HUES48 (cell line): Measurements from ENCODE around the gene SLC6A17.

ENCODE experiments used
- H3K27ac ChIP-seq: one replicate; pipeline ENCODE4 v1.7.0; 2013; ENCODE audit warnings: low read depth, low read length, inconsistent platforms
- H3K27me3 ChIP-seq: 2 replicates; pipeline ENCODE4 v1.6.1; 2013; ENCODE audit warnings: mild to moderate bottlenecking, low read length; ENCODE audit not compliant: control insufficient read depth, insufficient read depth
- H3K36me3 ChIP-seq: 2 replicates; pipeline ENCODE4 v1.6.1; 2013; ENCODE audit warnings: low read length; ENCODE audit not compliant: control insufficient read depth, insufficient read depth
- H3K4me1 ChIP-seq: 2 replicates; pipeline ENCODE4 v1.6.1; 2013; ENCODE audit warnings: mild to moderate bottlenecking, low read length; ENCODE audit not compliant: control insufficient read depth, insufficient read depth
- H3K4me3 ChIP-seq: 2 replicates; pipeline ENCODE4 v1.5.1; 2013; ENCODE audit warnings: mild to moderate bottlenecking, low read depth, low read length
- H3K9ac ChIP-seq: 2 replicates; pipeline ENCODE4 v1.6.1; 2013; ENCODE audit warnings: mild to moderate bottlenecking, low read depth, low read length, moderate library complexity
- H3K9me3 ChIP-seq: 2 replicates; pipeline ENCODE4 v1.6.1; 2013; ENCODE audit warnings: low read length; ENCODE audit not compliant: control insufficient read depth, insufficient read depth

SLC6A17 gene

DNA sequence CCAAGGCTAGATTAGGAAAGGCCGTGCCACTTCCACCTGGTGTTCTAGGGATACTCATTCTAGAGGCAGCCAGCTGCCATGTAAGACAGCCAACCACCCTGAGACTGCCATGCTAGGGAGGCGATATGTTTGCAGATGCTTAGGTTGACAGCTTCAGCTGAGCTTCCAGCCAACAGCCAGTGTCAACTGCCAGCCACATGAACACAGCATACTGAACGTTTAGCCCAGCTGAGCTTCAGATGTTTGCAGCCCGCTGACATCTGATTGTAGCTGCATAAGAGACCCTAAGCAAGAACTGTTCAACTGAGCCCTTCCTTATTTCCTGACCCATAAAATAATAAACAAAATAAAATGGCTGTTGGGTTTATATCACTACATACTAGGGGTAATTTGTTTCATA lies 54.9 kb downstream of the SLC6A17 start:
- Histone ChIP-seq H3K4me1 (peaks cover 9% of the 10 kb centered on the region; the same call in 1 of the 2 replicates), H3K27ac (no peak overlapping the region), H3K9me3 (no peaks in the 10 kb centered on the region), H3K9ac (no peak overlapping the region), H3K27me3 (peaks cover 4% of the 10 kb centered on the region; the same call in 1 of the 2 replicates), H3K4me3 (no peak overlapping the region), H3K36me3 (no peaks in the 10 kb centered on the region)

GRCh38 chr1:110205591-110206155 lies 55.4 kb downstream of the SLC6A17 start:
- Histone ChIP-seq H3K4me3 (no peak overlapping the region), H3K4me1 (peaks cover 9% of the 10 kb centered on the region; the same call in 1 of the 2 replicates), H3K9ac (no peak overlapping the region), H3K27me3 (peaks cover 4% of the 10 kb centered on the region; the same call in 1 of the 2 replicates), H3K27ac (no peak overlapping the region), H3K9me3 (no peaks in the 10 kb centered on the region), H3K36me3 (no peaks in the 10 kb centered on the region)

DNA sequence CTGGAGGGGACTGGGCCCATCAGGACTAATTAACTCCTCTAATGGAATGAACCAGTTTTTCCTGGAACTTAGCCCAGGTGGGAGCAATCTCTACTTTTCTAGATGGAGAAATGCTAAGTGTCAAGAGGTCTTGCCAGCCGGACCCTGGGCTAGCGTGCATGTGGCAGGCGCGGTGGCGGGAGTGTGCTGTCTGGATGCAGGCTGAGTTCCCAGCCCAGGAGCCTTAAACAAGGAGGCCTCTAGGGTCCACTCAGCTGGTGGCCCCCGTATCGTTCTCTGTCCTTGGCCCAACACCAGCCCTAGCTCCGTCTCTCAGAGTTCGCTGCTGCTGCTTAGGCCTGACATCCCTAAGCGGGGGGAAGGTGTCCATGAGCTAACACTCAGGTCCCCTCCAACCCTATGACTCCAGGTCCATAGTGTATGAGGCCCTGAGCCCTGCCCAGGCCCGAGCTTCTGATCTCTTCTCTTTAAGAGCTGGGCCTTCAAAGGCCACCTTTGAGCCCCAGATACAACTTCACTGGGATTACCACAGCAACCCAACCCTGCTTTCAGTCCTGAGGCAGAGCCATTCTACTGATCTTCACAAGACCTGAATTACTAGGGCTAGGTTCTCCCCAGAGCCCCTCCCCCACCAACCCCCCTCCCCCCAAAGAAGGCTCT lies 56.1 kb downstream of the SLC6A17 start:
- Histone ChIP-seq H3K9ac (no peak overlapping the region), H3K4me3 (no peak overlapping the region), H3K36me3 (no peaks in the 10 kb centered on the region), H3K27ac (no peak overlapping the region), H3K9me3 (no peaks in the 10 kb centered on the region), H3K4me1 (peaks cover 11% of the 10 kb centered on the region; the same call in 1 of the 2 replicates), H3K27me3 (peaks cover 11% of the 10 kb centered on the region)

GRCh38 chr1:110207831-110208230 lies 57.5 kb downstream of the SLC6A17 start:
- H3K9ac ChIP-seq = no peak overlapping the region
- peaks cover 23% of the 10 kb centered on the region for H3K27me3 ChIP-seq
- no peak overlapping the region for H3K4me3 ChIP-seq
- peaks cover 19% of the 10 kb centered on the region for H3K4me1 ChIP-seq
- H3K27ac ChIP-seq = no peak overlapping the region
- no peaks in the 10 kb centered on the region for H3K9me3 ChIP-seq
- H3K36me3 ChIP-seq = no peaks in the 10 kb centered on the region

DNA sequence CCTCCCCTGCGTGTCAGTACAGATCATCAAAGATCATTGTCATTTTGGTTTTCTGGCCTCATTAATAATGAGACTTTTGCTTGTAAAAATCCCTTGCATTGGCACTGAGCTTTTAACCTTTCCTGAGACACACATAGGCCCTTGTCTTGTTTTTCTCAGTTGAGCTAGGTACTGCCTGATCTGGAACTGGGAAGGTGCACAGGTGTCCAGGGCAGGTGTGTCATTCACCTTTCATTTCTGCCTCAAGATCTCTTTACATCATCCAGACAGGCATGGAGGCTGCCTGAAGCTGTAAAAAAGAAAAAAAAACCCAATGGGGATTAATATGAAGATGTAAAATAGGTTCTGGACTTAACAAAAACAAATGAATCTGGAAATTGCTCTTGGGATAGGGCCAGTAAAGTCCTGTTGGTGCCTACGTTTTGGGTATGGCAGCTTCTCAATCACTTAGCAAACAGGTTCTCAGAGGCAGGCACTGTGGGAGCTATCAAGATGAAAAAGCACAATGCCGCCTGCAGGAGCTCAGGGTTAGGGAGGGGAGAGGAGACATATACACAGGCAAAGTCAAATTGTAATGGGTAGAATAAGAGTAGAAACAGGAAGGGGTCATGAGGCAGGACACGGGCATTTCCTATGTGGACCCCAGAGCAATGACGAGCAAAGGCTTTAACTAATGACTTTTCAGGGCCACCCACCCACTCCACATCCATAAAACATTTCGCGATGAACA lies 58.8 kb downstream of the SLC6A17 start:
- Histone ChIP-seq H3K27ac (peak overlapping the region; percentile 58), H3K27me3 (peaks cover 23% of the 10 kb centered on the region), H3K9me3 (no peaks in the 10 kb centered on the region), H3K4me1 (peaks cover 26% of the 10 kb centered on the region), H3K9ac (peak overlapping the region; percentile 15; the same call in 1 of the 2 replicates), H3K36me3 (no peaks in the 10 kb centered on the region), H3K4me3 (peak overlapping the region; percentile 79)

- Histone ChIP-seq H3K9ac (peak within 1 kb of the TSS; percentile 15; the same call in 1 of the 2 replicates), H3K27me3 (peaks cover 23% of the 10 kb centered on the region), H3K36me3 (no peaks in the 10 kb centered on the region), H3K9me3 (no peaks in the 10 kb centered on the region), H3K27ac (peak within 1 kb of the TSS; percentile 58), H3K4me3 (peak within 1 kb of the TSS; percentile 79), H3K4me1 (peaks cover 26% of the 10 kb centered on the region)
Observed at GRCh38 chr1:110209715-110210603, 59.7 kb downstream of the SLC6A17 start, which contains the start of gene KCNC4. Gene KCNC4, plus strand, starts transcription at chr1:110210314. Its CDS starts 1,186 bp downstream, at chr1:110211500.

- Histone ChIP-seq H3K4me3 (peak overlapping the region; percentile 79), H3K27ac (no peak overlapping the region), H3K9ac (no peak overlapping the region), H3K27me3 (peaks cover 23% of the 10 kb centered on the region), H3K4me1 (peaks cover 26% of the 10 kb centered on the region), H3K9me3 (no peaks in the 10 kb centered on the region), H3K36me3 (no peaks in the 10 kb centered on the region)
Observed at GRCh38 chr1:110210604-110211495, 60.6 kb downstream of the SLC6A17 start.

- H3K4me3 ChIP-seq = peak overlapping the region; percentile 79
- H3K4me1 ChIP-seq = peaks cover 26% of the 10 kb centered on the region
- peaks cover 23% of the 10 kb centered on the region for H3K27me3 ChIP-seq
- no peak overlapping the region for H3K9ac ChIP-seq
- no peaks in the 10 kb centered on the region for H3K36me3 ChIP-seq
- no peaks in the 10 kb centered on the region for H3K9me3 ChIP-seq
- H3K27ac ChIP-seq = no peak overlapping the region
Observed at GRCh38 chr1:110211496-110212168, 61.3 kb downstream of the SLC6A17 start.

GRCh38 chr1:110212169-110213142 lies 62.2 kb downstream of the SLC6A17 start:
- no peaks in the 10 kb centered on the region for H3K9me3 ChIP-seq
- peak overlapping the region; percentile 79 for H3K4me3 ChIP-seq
- no peak overlapping the region for H3K9ac ChIP-seq
- H3K27ac ChIP-seq = no peak overlapping the region
- no peaks in the 10 kb centered on the region for H3K36me3 ChIP-seq
- peaks cover 26% of the 10 kb centered on the region for H3K4me1 ChIP-seq
- peaks cover 23% of the 10 kb centered on the region for H3K27me3 ChIP-seq
